Stimulated activated CD8-positive, alpha-beta memory T cell treated with anti-CD3 and anti-CD28 coated beads, Interleukin-12 subunit alpha, Interleukin-12 subunit beta, amount 100 ng/mL, for 1 hour (primary cell): ENCODE measurements around the gene IGFL3.

Experiments
- DNase-seq: peaks from one replicate; pipeline ENCODE4 v3.0.0-alpha.2; 2020; ENCODE audit warnings: low read depth

Gene IGFL3

DNA sequence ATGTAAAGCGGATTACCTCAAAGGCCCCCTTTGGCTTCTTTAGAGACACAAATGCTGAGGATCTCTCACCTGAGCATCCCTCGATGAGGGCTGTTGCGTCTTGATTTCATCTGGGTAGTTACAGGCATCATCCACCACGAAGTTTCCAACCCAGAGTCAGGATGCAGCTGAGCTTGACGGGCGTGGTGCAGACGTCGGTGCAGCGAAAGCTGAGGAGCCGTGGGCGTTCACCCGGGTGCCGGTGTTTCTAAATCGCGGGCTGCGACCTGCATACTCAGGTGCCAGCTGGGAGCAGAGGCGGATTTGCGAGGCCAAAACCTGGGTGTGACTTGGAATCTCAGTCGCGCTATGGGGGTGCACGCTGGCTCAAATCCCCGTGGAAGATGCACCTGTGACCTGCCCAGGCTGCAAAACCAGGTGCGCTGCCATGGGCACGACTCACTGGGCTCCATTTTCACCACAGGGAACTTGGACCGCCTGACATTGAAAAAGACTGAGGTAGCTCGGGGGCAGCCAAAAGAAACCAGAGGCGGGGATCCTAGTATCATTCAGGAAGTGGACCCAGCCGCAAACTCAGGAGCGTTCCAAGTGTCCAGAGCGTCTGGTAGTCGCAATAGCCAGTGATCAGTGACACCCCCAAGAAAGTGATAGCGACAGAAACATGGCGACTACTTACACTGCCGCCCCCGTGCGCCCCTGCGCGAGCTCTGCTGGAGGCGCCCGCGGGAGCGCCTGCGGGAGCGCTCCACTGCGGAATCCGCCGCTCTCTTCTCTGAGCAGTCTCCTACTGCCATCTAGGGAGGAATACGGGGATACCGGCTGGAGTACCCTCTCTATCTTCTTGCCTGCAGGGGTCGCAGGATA lies 47.3 kb downstream of the IGFL3 start:
- DNase-seq, result no peak

DNA sequence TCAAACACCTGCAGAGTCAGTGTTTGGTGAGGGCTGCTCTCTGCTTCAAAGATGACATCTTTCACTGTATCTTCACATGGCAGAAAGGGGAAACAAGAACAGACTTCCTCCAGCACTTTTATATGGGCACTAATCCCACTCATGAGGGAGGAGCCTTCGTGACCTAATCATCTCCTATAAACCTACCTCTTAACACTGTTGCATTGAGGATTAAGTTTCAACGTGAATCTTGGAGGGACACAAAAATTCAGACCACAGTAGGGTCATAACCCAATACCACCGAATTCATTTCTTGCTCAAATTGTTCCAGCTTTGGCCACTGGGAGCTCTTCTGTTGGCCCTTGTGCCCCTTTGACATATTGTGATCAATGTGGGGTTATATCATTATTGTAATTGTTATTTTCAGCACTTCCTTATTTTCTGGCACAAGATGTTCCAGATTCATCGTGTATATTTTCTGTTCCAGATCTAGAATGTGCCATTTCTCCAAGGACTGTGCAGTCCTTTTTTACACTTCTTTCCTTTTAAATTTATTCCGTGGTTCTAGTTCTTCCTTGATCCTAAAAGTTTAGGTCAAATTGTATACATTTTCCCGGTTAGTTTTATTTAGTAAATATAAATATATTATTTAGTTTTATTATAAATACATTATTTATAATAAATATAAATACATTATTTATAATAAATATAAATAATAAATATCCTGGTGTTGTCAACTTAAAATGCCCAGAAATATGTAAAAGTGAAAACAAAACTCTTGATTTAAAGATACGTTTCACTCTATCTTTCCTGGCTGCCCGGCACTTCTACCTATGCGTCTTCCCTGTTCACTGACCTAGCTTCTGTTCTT lies 48.2 kb downstream of the IGFL3 start:
- DNase-seq, result no peak

DNA sequence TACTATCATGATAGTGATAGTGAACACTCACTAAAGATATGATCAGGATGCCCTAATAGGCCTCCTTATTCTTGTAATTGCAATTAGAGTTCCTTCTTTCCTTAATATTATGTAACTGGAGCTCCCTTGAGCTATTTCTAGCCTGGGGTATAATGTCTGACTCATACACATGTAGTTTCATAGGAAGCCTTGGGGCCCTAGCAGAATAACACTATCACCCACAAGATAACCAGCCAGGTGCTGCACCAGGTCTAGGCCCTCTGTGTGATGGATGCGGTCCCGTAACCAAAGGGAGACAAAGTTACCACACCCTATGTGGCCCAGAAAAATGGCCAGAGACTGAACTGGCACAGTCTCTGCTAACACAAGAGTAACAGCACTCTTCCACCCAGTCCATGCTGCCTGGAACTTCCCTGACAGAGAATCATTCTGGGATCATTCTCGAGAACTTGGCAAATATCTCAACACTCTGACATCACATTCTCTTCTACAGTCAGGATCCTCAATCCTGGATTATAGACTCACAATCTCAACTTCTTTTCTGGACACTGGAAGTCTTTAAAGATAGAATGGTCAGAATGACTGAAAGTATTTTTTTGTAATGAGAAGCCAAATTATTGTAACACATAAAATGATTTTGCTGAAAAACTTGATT lies 51.1 kb downstream of the IGFL3 start:
- no peak for DNase-seq
